GM18499 (cell line): ENCODE data around the gene TANC1.

Experiments
- ATAC-seq: cut with Tn5 transposase; IDR thresholded peaks from one replicate; pipeline ENCODE4 v1.9.1; 2021; ENCODE audit warnings: moderate number of reproducible peaks; ENCODE audit not compliant: insufficient read depth, unreplicated experiment

TANC1 gene

GRCh38 chr2:159151198-159152127, 183.0 kb downstream of the TANC1 start:
- no peak for ATAC-seq

GRCh38 chr2:159152128-159152778, 183.8 kb downstream of the TANC1 start:
- no peak for ATAC-seq

- no peak for ATAC-seq
Observed at GRCh38 chr2:159153063-159153462, 184.6 kb downstream of the TANC1 start.

GRCh38 chr2:159153463-159153862, 185.0 kb downstream of the TANC1 start:
- ATAC-seq: no peak

- no peak for ATAC-seq
Observed at GRCh38 chr2:159153951-159154350, 185.5 kb downstream of the TANC1 start.

GRCh38 chr2:159154366-159154765, 185.9 kb downstream of the TANC1 start:
- ATAC-seq: no peak

GRCh38 chr2:159155320-159155719, 186.9 kb downstream of the TANC1 start:
- no peak for ATAC-seq

- ATAC-seq: no peak
Observed at GRCh38 chr2:159155791-159156190, 187.4 kb downstream of the TANC1 start.

GRCh38 chr2:159156834-159157233, 188.4 kb downstream of the TANC1 start:
- no peak for ATAC-seq

- no peak for ATAC-seq
Observed at GRCh38 chr2:159157361-159158209, 189.1 kb downstream of the TANC1 start.

GRCh38 chr2:159160412-159160811, 192.0 kb downstream of the TANC1 start:
- no peak for ATAC-seq

- ATAC-seq: no peak
Observed at GRCh38 chr2:159160954-159161353, 192.5 kb downstream of the TANC1 start.

- ATAC-seq: no peak
Observed at GRCh38 chr2:159163930-159164329, 195.5 kb downstream of the TANC1 start.

- no peak for ATAC-seq
Observed at GRCh38 chr2:159164457-159164911, 196.0 kb downstream of the TANC1 start.

- ATAC-seq: no peak
Observed at GRCh38 chr2:159165048-159165447, 196.6 kb downstream of the TANC1 start.

- no peak for ATAC-seq
Observed at GRCh38 chr2:159168707-159169106, 200.3 kb downstream of the TANC1 start.

- ATAC-seq: no peak
Observed at GRCh38 chr2:159169187-159169586, 200.7 kb downstream of the TANC1 start.

- ATAC-seq: no peak
Observed at GRCh38 chr2:159172403-159172802, 204.0 kb downstream of the TANC1 start.

GRCh38 chr2:159174759-159175158, 206.3 kb downstream of the TANC1 start:
- ATAC-seq: no peak

- ATAC-seq: no peak
Observed at GRCh38 chr2:159175182-159175581, 206.7 kb downstream of the TANC1 start.

- no peak for ATAC-seq
Observed at GRCh38 chr2:159175927-159176326, 207.5 kb downstream of the TANC1 start.
